Tibial nerve (tissue), 4 donors: ENCODE data around the gene ARHGAP33.

Source experiments
- CTCF ChIP-seq, 5 experiments: fragments of 200-600 bp in 3 of 5; fragments of 450-650 bp in 2 of 5; sonication (generic) in 3 of 5; IDR thresholded peaks; one replicate each; pipeline ENCODE4 v1.5.1; 2016 to 2019; ENCODE audit warnings: antibody characterized with exemption in 5 of 5, mild to moderate bottlenecking in 3 of 5, moderate library complexity in 2 of 5
- EP300 ChIP-seq, 2 donors: sonication (generic); formaldehyde crosslinking; IDR thresholded peaks; one replicate each; pipeline ENCODE4 v1.6.1; 2017; ENCODE audit warnings: antibody characterized with exemption in 2 of 2, mild to moderate bottlenecking in 1 of 2
- POLR2A ChIP-seq, 2 donors: fragments of 450-650 bp; IDR thresholded peaks; one replicate each; pipeline ENCODE4 v1.6.1; 2017; ENCODE audit warnings: antibody characterized with exemption in 2 of 2, mild to moderate bottlenecking in 2 of 2, moderate library complexity in 2 of 2

DNA sequence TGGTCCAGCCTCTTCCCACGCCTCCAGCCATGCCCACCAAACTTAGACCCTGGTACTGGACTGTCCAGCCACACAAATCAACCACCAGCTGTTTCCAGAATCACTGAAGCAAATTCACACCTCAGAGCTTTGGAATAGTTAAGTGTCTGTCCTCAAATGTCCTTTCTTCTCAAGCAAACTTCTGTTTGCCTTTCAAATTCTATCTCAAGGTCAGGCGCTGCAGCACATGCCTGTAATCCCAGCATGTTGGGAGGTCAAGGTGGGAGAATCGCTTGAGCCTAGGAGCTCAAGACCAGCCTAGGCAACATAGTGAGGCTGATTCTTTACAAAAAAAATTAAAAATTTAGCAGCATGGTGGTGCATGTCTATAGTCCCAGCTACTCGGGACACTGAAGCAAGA, 56.7 kb downstream of the ARHGAP33 start:
- TF ChIP-seq EP300 (IDR thresholded peaks at IDR 0.05) (no peak), CTCF (IDR thresholded peaks at IDR 0.05) (no peak), POLR2A (IDR thresholded peaks at IDR 0.05) (no peak)
